Coronary artery (tissue), 2 donors: ENCODE results near the gene SLC2A9.
"Not testable (repeated sequence)": the region's sequence is repeated elsewhere in the genome, so short reads cannot be mapped to it uniquely, and the experiment has no call there.

Experiments used
- DNase-seq: peaks from one replicate; pipeline ENCODE4 v3.0.0-alpha.2; 2017; ENCODE audit warnings: low spot score
- H3K27ac ChIP-seq, 2 donors: fragments of 200-600 bp; sonication (generic); one replicate each; pipeline ENCODE4 v1.5.1; 2016 to 2019
- H3K4me3 ChIP-seq: fragments of 200-600 bp; sonication (generic); 2 replicates; pipeline ENCODE4 v1.5.1; 2016; ENCODE audit warnings: mild to moderate bottlenecking, moderate library complexity
- TF ChIP-seq, protein P1 (sequence below): fragments of 200-600 bp; sonication (generic); IDR thresholded peaks from one replicate; pipeline ENCODE4 v1.5.1; 2019; ENCODE audit warnings: antibody characterized with exemption

Gene SLC2A9

DNA sequence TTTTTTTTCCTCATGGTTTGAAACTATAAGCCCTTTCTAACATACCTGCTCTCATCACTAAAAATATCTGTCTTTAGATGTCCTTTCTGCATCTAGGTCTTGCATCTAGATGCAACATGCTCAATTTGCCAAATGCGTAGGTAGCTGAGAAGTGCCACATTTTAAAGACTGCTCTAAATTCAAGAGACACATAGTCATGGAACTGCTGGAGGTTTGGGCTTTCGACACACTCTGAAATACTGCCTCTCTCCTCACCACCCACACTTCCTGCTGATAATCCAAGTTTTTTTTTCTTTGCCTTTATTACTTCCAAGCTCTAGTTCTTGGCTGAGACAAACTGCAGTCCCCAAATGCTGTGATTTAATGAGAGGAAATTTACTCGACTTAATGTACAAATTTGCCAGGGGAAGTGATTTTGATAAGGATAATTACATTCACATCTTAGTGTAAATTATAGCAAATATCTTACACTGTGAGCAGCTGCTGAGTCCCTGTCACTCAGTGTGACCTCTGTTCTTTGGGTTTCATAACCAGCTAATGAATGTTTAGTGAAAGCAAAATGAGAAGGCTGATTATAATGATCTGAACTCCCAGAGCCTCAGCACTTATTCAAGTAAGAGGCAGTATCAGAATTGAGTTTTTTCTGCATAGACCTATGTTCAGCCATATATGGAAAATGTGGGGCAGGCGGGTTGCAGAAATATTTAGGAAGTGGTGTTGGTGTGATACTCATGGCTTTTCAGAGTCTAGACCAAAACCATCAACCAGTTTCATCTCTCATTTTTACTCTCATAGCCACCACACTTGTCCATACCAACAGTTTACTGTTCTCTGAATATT lies 208.6 kb downstream of the SLC2A9 start:
- DNase-seq = no peak
- Histone ChIP-seq H3K4me3 (no peak overlapping the region), H3K27ac (no peak overlapping the region)
- TF ChIP-seq, protein P1, sequence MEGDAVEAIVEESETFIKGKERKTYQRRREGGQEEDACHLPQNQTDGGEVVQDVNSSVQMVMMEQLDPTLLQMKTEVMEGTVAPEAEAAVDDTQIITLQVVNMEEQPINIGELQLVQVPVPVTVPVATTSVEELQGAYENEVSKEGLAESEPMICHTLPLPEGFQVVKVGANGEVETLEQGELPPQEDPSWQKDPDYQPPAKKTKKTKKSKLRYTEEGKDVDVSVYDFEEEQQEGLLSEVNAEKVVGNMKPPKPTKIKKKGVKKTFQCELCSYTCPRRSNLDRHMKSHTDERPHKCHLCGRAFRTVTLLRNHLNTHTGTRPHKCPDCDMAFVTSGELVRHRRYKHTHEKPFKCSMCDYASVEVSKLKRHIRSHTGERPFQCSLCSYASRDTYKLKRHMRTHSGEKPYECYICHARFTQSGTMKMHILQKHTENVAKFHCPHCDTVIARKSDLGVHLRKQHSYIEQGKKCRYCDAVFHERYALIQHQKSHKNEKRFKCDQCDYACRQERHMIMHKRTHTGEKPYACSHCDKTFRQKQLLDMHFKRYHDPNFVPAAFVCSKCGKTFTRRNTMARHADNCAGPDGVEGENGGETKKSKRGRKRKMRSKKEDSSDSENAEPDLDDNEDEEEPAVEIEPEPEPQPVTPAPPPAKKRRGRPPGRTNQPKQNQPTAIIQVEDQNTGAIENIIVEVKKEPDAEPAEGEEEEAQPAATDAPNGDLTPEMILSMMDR = no peak

DNA sequence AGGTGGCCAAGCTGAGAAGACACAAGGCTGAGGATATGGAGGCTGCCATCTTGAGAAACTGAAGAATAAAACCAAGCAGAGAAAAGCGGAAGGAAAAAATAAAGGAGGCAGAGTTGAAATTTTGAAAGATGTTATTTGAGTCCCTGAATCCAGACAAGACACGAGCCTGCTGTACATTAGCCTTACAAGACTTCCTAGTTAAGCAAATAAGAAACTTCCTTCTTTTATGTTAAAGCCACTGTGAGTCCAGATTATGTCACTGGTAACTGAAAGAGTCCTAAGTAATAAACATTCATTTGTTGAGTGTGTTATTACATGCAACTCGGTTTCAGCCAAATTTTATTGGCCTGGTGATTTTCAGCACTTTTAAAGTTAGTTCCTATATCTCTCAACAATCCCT lies 209.5 kb downstream of the SLC2A9 start:
- Histone ChIP-seq H3K4me3 (no peak overlapping the region), H3K27ac (no peak overlapping the region)
- DNase-seq = no peak
- TF ChIP-seq, protein P1 = no peak

DNA sequence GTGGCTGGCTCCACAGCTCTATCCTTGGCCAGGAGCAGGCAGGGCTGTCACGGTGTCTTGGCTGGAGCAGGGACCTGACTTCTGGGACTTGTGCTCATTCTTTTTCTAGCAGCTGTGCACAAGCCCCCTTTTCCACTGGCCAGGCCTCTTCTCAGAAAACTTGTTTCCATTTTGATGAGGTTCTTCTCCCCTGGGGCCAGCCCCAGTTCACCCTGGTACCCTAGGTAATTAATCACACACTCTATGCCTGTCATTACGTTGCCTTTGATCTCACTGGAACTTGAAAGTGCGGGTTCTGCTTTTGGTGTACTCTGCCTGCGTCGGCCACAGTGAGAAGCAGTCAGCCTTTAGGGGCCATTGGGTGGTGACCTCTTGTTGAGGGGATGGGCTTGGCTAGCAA lies 213.2 kb downstream of the SLC2A9 start:
- TF ChIP-seq, protein P1 = no peak
- Histone ChIP-seq H3K4me3 (no peak overlapping the region), H3K27ac (no peak overlapping the region)
- DNase-seq = no peak

DNA sequence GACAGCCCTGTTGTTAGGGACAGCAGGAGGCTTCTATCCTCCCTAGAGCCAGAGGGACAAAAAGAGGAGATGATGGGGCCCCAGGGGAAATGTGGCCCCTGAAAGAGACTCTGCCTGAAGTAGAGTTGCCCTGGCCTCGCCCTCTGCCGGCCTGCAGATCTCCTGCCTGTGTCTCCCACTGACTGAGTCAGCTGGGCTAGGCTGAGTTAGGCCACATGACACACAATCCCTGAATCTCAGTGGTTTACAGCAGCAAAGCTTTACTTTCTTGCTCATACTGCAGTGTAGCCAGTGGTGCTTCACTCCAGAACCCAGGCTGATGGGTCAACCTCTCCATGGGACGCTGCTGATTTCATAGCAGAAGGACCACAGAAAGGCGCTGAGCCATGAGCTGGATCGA lies 216.4 kb downstream of the SLC2A9 start:
- H3K4me3 ChIP-seq = no peak overlapping the region
- TF ChIP-seq, protein P1 = no peak
- no peak overlapping the region for H3K27ac ChIP-seq
- no peak for DNase-seq

DNA sequence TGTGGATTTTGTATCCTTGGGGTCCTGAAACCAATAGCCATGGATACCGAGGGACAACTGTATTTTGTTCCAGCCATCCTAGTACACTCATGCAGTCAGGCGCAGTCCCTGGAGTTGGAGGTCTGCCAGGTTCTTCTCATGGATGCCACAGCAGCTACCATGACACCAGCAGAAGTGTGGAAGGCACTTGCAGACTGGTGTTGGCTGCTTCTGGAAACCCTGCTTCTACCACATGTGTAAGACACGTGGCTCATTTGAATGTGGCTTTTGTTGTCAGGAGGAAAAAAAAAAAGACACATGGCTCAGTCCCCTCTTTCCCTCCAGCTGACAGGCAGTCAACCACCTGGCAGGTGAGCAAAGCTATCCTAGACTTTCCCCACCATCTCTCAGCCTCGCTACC lies 220.4 kb downstream of the SLC2A9 start:
- Histone ChIP-seq H3K4me3 (no peak overlapping the region), H3K27ac (no peak overlapping the region)
- TF ChIP-seq, protein P1 = no peak
- no peak for DNase-seq

DNA sequence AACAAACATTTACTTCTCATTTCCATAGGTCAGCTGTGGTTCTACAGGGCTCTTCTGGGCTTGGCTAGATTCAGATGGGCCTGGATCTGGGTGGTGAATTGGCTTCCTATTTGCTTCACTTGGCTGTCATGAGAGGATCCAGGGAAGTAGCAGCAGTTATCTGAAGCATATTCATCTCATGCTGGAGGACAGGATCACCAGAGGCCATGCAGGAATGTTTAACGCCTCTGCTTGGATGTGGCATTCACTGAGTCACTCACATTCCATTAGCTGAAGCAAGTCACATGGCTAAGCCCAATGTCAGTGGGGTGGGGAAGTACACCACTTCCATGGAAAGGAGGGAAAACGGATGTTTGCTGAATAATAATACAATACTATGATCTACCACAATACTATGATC lies 224.7 kb downstream of the SLC2A9 start:
- not testable (repeated sequence) for DNase-seq, H3K27ac ChIP-seq, H3K4me3 ChIP-seq

DNA sequence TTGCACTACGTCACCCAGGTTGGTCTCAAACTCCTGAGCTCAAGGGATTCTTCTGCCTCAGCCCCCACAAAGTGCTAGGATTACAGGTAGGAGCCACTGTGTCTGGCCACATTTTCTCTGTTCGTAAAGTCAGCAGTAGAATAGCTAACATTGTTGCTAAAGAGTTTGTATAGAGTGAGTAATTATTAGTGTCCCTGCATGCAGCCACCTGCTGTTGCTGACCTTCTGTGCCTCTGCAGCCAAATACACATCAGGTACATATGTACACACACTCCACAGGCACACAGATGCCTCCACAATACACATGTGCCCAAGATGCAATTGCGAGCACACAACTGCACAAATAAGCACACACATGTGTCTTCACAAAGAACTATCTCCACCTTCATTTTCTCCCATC lies 228.9 kb downstream of the SLC2A9 start:
- TF ChIP-seq, protein P1 = no peak
- DNase-seq = no peak

DNA sequence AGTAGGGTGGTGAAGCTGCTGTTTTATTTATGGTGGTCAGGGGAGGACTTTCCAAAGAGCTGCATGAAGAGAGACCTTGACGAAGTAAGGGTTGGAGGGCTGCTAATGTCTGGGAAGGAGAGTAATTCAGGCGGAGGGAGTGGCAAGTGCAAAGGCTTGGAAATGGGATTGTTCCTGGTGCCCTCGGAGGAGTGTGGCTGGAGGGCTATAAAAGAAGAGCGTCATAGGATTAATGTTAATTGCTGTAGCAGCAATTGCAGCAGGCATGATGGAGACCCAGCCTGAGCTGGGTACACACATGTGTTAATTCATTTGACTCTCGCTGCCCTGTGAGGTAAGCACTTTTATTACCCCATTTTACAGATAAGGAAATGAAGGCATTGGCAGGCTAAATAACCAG lies 235.4 kb downstream of the SLC2A9 start:
- not testable (repeated sequence) for DNase-seq, H3K4me3 ChIP-seq, H3K27ac ChIP-seq

More for the DNA sequence above, 228.9 kb downstream of the SLC2A9 start:
- Histone ChIP-seq H3K4me3 (no peak overlapping the region), H3K27ac (no peak overlapping the region)
